NCI-H526 (cell line): ENCODE results near the gene SRGAP2C.
"Not testable (repeated sequence)": the region's sequence is repeated elsewhere in the genome, so short reads cannot be mapped to it uniquely, and the experiment has no call there.

Source experiments
- DNase-seq, 2 experiments: peaks; one replicate each; lab custom pipeline; 2025; lab: John Stamatoyannopoulos, UW

SRGAP2C gene

DNA sequence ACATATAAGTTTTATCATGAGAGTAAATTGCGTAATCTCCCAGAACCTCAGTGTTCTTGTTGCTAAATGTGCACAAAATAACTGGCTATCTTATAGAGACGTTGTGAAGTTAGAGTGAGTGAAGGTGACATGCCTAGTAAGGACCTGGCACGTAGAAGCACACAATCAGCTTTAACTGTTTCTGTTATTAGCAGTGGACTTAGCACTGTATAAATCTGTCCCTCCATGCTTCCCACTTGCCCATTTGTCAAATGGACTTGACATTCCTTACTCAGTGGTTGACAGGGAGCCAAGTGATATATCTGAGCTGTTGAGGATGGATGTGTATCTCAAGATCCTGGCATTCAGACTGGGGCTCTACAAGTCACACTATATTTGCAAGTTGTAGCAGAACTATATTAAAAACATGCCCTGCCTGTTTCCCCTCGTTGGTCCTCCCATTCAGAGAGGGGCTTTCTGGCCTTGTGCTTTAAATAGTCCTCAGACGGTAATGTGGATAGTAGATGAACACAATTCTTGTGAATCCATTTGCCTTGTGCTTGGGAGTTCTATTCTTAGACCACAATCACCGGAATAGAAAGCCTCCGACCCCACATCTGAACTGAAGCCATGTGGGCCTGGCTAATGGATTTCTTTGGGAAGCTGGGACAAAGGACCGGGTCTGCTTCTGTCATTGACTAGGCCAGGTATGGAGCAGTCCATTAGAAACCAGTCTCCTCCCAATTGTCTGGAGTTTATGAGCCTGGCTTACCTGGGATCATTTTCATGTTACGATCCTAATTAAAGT lies 43.0 kb downstream of the SRGAP2C start:
- not testable (repeated sequence) for DNase-seq

- not testable (repeated sequence) for DNase-seq
Measured at GRCh38 chr1:121230636-121231035, 45.9 kb downstream of the SRGAP2C start.

- DNase-seq: not testable (repeated sequence)
Measured at GRCh38 chr1:121232445-121233125, 47.8 kb downstream of the SRGAP2C start.

DNA sequence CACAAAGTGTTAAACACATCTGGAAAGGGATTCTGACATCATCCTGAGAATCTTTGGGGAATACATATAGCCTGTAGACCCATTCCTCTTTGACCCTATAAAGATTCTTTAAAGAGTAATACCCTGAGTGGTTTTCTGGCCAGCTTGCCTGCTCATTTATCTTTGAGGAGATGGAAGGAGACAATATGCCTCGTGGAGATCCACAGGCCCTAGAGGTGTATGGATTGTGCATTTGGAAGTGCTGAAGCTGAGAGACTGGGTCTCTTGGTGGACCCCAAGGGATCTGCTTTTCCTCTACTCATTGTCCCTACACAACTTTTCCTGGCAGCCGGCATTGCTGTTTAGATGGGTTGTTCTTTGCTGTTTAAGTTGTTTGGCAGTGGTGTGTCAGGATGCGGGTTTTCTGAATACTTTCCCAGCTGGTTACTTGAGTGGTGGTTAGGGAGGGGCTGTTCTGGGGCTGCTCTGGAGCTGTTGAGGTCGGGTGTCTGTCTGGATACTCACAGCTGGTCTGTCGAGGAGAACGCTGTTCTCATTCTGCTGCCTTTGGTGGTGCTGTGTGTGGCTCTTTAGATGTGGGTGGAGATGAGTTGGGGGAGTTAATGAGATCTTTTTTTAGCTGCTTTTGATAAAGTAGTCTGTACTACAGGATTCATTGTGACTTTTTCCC lies 49.5 kb downstream of the SRGAP2C start:
- DNase-seq: not testable (repeated sequence)

GRCh38 chr1:121238384-121238783 lies 53.6 kb downstream of the SRGAP2C start:
- DNase-seq: not testable (repeated sequence)

- not testable (repeated sequence) for DNase-seq
Measured at GRCh38 chr1:121243913-121244312, 59.1 kb downstream of the SRGAP2C start.

DNA sequence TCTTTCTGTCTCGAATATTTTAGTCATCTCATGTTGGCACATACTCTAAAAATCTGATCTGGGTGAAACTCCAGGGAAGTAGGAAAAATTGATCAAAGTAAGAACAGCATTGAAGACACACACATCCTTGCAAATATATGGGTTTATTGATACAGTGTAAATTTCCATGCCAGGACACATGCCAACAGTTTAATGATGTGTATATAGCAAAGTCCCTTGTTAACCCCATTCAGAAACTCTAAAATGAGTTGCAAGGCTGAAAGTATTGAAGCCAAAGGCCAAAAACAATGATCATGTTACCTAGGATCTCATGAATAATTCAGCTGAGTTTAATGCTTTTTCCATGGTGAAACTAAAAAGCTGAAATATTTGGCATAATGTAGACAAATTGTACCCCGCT lies 61.6 kb downstream of the SRGAP2C start:
- not testable (repeated sequence) for DNase-seq

DNA sequence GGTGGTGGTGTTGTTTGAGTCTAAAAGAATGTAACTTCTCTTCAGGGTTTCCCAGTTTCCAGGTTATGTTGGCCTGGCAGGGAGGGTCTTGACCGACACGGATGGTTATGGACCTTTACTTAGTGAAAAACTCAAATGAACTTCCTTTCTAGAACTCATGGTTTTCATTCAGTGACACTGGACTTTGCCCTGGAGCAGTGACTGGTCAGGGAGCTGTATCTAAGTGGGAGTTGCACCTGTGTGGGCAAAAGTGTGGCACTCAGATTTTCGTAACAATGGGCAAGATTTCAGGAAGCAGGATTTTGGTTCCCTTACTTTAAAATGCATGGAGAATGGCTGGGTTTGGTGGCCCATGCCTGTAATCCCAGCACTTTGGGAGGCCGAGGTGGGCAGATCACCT lies 67.9 kb downstream of the SRGAP2C start:
- not testable (repeated sequence) for DNase-seq

GRCh38 chr1:121254618-121255017 lies 69.8 kb downstream of the SRGAP2C start:
- DNase-seq: not testable (repeated sequence)

GRCh38 chr1:121257632-121258031 lies 72.9 kb downstream of the SRGAP2C start:
- not testable (repeated sequence) for DNase-seq

DNA sequence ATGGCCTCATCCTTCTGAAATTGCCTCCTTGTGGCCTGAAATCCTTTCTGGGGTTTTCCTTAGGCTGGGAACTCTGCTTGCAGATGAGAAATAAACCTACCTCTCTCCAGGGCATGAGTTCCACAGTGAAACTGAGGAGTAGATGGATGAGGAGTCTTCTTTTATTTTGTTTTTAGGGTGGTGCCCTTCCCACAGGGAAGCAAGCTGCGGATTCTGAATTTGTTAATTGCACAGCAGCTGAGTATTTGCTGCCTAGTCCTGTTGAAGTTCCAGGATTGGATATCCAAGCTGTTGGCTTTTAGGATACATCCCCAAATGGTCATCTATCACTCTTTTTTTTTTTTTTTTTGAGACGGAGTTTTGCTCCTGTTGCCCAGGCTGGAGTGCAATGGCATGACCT lies 73.4 kb downstream of the SRGAP2C start:
- DNase-seq: not testable (repeated sequence)

- not testable (repeated sequence) for DNase-seq
Measured at GRCh38 chr1:121260205-121260604, 75.4 kb downstream of the SRGAP2C start.

GRCh38 chr1:121262163-121262562 lies 77.4 kb downstream of the SRGAP2C start:
- not testable (repeated sequence) for DNase-seq

DNA sequence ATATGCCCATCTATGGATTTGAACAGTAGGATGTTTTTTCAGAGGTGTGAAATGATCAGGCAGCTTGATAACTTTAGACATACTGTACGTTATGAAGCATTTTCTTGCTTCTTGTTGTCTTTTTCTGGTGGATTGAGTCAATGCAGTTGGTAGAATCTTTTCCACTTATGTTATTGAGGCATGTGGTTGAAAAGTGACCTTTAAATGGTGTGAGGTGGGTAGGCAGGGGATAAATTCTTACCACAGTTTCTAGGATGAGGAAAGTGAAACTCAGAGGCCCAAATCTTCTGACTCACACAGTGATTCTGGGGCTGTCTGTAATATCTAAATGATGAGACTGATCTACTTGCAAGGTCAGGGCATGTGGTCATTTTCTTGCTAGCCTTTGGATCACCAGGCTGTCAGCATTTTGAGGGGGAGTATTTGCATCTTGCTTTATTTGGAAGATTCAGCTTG lies 79.0 kb downstream of the SRGAP2C start:
- not testable (repeated sequence) for DNase-seq

- not testable (repeated sequence) for DNase-seq
Measured at GRCh38 chr1:121267072-121267471, 82.3 kb downstream of the SRGAP2C start.

GRCh38 chr1:121269309-121269708 lies 84.5 kb downstream of the SRGAP2C start:
- DNase-seq: not testable (repeated sequence)

GRCh38 chr1:121269973-121270372 lies 85.2 kb downstream of the SRGAP2C start:
- DNase-seq: not testable (repeated sequence)

DNA sequence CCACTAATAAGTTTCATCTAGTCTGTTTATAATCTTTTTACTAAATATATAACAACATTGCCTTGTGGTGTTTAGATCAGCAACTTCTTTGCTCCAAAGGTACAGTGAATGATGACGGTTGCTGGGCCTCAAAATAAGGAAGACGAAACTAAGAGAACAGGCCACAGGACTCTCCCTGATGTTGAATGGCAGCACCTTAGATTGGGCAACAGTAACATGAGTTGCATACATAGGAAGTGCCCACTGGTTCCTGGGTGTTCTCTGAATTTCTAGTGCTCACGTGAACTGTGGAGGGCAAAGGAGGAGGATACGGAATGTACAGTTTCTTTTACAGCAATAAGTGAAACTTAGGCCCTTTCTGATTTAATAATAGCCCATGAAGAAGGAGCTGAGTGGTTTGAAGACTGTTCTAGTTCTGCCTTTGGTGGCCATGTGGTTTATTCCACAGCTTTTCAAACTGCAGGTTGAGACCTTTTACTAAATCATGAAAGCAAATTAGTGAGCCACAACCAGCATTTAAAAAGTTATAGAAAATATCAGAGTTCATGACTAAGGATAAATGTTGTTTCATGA lies 86.5 kb downstream of the SRGAP2C start:
- DNase-seq: not testable (repeated sequence)

GRCh38 chr1:121275435-121275834 lies 90.7 kb downstream of the SRGAP2C start:
- DNase-seq: not testable (repeated sequence)

DNA sequence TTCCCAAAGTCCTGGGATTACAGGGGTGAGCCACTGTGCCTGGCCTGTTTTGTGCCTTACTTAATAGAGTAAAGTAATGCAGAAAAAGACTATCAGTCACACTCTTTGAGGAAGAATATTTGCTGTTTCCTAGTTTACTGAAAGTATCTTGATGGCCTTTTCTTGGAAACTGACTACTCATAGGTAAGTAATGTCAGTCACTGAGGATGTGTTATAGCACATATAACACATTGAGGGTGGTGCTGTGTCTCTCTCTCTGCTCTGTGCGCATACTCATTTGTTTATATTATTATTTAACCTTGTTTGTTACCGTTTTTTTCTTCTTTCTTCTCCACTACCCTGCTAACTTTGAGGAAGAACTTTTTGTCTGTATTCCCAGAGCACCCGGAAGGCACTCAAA lies 93.4 kb downstream of the SRGAP2C start:
- not testable (repeated sequence) for DNase-seq

DNA sequence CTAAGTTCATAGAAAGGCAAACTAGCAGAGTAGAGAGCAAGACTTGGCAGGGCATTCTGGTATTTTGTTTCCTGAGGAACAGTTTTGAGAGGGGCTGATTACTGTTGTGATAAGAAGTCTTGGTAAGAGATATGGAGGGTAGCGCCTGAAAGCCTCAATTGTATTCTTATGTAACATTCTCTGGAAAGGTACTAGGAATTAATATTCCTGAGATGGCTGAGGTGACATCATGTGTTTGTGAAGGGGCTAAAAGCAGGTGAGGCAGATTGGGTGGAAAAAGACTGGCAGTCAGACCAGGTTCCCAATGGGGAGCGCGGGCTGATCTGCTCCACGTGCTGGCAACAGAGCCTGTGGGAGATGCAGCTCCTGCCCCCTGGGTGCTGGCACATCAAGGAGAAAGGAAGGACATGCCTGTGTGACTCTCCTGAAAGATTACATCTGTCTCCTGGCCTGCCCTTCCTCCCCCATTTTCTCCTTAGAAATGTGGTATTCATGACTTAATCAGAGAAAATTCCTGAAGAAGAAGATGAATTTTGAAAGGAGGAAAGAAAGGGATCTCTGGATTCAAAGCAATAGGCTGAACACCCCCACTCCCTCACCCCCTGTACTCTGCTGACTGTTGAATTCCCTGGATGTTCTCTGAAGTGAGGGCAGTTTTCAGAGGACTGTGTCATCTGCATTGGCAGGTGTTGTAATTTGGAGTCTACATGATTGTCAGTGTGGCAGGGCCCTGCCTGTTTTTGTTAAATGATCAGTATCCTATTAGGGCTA lies 94.2 kb downstream of the SRGAP2C start:
- not testable (repeated sequence) for DNase-seq
